Suppressor macrophage (primary cell): ENCODE measurements around the gene THOC5.

Source experiments
- DNase-seq, 4 experiments: peaks; one replicate each; pipeline ENCODE4 v3.0.0-alpha.2; 2020 to 2022

Gene THOC5

GRCh38 chr22:29470159-29470855 lies 83.2 kb downstream of the THOC5 start:
- DNase-seq: peak; percentile 76 to 89 (median 81)

GRCh38 chr22:29469755-29470154 lies 83.8 kb downstream of the THOC5 start:
- no peak for DNase-seq

GRCh38 chr22:29464581-29464980 lies 89.0 kb downstream of the THOC5 start:
- DNase-seq: no peak

- DNase-seq: no peak
Observed at GRCh38 chr22:29463629-29464028, 89.9 kb downstream of the THOC5 start.

GRCh38 chr22:29461263-29461662 lies 92.3 kb downstream of the THOC5 start:
- no peak for DNase-seq

GRCh38 chr22:29459773-29460172 lies 93.8 kb downstream of the THOC5 start:
- no peak for DNase-seq

- no peak for DNase-seq
Observed at GRCh38 chr22:29458551-29458950, 95.0 kb downstream of the THOC5 start.

GRCh38 chr22:29457730-29458129 lies 95.8 kb downstream of the THOC5 start:
- DNase-seq: peak; percentile 9 to 49 (median 46)

- DNase-seq: no peak
Observed at GRCh38 chr22:29456211-29456671, 97.3 kb downstream of the THOC5 start.
